ENCODE results near the gene DNAJC3.
"Not testable (repeated sequence)": the region's sequence is repeated elsewhere in the genome, so short reads cannot be mapped to it uniquely, and the experiment has no call there.

DNAJC3 gene

DNA sequence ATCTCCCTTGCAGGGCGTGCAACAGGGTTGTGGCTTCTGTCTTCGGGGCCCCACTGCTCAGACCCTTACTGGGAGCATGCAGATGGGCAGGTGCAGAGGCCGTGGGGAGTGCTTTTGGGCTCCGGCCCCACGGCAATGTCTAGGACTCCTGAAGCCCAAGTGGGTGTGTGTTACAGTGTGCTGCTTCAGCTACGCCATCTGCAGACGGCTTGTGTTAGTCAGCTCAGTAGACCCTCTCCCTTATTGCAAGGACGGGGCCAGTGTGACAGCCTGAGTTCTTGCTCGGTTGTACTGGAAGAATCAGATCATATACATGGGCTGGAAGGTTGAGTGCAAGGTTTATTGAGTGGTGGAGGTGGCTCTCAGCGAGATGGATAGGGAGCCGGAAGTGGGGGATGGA, 39.3 kb downstream of the DNAJC3 start:
- H3K4me3 ChIP-seq (ENCODE audit: low read length), result no peak overlapping the region
- TF ChIP-seq, protein P1, sequence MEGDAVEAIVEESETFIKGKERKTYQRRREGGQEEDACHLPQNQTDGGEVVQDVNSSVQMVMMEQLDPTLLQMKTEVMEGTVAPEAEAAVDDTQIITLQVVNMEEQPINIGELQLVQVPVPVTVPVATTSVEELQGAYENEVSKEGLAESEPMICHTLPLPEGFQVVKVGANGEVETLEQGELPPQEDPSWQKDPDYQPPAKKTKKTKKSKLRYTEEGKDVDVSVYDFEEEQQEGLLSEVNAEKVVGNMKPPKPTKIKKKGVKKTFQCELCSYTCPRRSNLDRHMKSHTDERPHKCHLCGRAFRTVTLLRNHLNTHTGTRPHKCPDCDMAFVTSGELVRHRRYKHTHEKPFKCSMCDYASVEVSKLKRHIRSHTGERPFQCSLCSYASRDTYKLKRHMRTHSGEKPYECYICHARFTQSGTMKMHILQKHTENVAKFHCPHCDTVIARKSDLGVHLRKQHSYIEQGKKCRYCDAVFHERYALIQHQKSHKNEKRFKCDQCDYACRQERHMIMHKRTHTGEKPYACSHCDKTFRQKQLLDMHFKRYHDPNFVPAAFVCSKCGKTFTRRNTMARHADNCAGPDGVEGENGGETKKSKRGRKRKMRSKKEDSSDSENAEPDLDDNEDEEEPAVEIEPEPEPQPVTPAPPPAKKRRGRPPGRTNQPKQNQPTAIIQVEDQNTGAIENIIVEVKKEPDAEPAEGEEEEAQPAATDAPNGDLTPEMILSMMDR (conservative IDR thresholded peaks at IDR 0.05; ENCODE audit: low read length), result no peak
- DNase-seq (ENCODE audit: low read depth), result no peak

- TF ChIP-seq, protein P1 (conservative IDR thresholded peaks at IDR 0.05; ENCODE audit: low read length), result no peak
- no peak overlapping the region for H3K4me3 ChIP-seq (ENCODE audit: low read length)
- no peak for DNase-seq (ENCODE audit: low read depth)
Observed at GRCh38 chr13:95722241-95722640, 45.3 kb downstream of the DNAJC3 start.

DNA sequence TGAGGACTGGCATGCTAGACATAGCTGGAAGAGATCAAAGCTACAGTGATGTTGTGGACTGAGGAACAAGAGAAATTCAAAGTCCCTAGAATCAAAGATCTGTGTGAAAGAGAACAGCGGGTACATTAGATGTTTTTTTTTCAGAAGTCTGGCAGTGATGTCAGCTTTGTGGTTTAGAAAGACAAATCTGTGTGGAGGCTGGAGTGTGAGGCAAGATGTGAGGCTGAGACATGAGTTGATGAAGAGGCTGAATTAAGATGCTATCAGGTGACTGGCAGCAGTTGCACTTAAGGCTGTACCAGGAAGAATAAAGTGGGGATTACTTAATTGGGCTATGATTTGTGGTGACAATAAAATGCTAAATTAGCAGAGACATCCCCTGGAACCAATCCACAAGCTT, 46.5 kb downstream of the DNAJC3 start:
- DNase-seq (ENCODE audit: low read depth), result no peak
- TF ChIP-seq, protein P1 (conservative IDR thresholded peaks at IDR 0.05; ENCODE audit: low read length), result no peak

DNA sequence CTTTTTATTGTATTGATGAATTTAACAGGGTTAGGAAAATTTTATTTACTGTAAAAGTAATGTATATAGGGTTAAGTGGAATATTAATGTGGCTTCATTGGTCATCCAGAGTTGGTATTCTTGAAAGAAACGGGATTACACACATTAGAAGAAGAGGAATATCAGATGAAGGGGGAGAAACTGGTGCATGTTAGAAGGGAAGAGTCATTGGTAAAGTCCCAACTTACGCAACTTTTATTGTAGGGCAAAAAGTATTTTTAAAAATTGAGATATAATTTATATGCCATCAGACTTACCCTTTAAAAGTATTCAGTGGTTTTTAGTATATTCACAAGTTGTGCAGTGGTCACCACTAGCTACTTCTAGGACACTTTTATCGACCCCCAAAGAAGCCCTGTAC, 47.3 kb downstream of the DNAJC3 start:
- TF ChIP-seq, protein P1 (conservative IDR thresholded peaks at IDR 0.05; ENCODE audit: low read length), result no peak
- no peak overlapping the region for H3K4me3 ChIP-seq (ENCODE audit: low read length)
- DNase-seq (ENCODE audit: low read depth), result no peak

More for the DNA sequence above, 46.5 kb downstream of the DNAJC3 start:
- no peak overlapping the region for H3K4me3 ChIP-seq (ENCODE audit: low read length)

- no peak for DNase-seq (ENCODE audit: low read depth)
- TF ChIP-seq, protein P1 (conservative IDR thresholded peaks at IDR 0.05; ENCODE audit: low read length), result no peak
- no peak overlapping the region for H3K4me3 ChIP-seq (ENCODE audit: low read length)
Observed at GRCh38 chr13:95726876-95727275, 49.9 kb downstream of the DNAJC3 start.

GRCh38 chr13:95728957-95729356, 52.0 kb downstream of the DNAJC3 start:
- no peak overlapping the region for H3K4me3 ChIP-seq (ENCODE audit: low read length)
- DNase-seq (ENCODE audit: low read depth), result no peak
- TF ChIP-seq, protein P1 (conservative IDR thresholded peaks at IDR 0.05; ENCODE audit: low read length), result no peak

DNA sequence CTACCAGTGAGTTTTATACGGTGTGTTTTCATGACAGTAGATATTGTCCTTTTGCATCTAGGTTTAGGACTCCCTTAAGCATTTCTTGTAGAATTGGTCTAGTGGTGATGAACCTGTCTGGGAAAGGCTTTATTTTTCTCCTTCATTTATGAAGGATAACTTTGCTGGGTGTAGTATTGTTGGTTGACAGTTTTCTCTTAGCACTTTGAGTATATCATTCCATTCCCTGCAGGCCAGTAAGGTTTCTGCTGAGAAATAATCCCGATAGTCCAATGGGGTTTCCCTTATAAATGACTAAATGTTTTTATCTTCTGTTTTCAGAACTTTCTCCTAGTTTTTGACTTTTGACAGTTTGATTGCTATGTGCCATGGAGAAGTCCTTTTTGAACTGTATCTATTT, 57.2 kb downstream of the DNAJC3 start:
- no peak overlapping the region for H3K4me3 ChIP-seq (ENCODE audit: low read length)
- TF ChIP-seq, protein P1 (conservative IDR thresholded peaks at IDR 0.05; ENCODE audit: low read length), result no peak
- no peak for DNase-seq (ENCODE audit: low read depth)

- DNase-seq (ENCODE audit: low read depth); H3K4me3 ChIP-seq (ENCODE audit: low read length): not testable (repeated sequence)
Observed at GRCh38 chr13:95740071-95740978, 63.4 kb downstream of the DNAJC3 start.

All from AG10803 (cell line).